A549 (cell line): ENCODE measurements around the gene ZNF521. TPM values are rescaled to one million over a fixed set of nuclear protein-coding genes. Genes with fewer than 3 reads are reported as not detected.

Source experiments
- ATAC-seq, 2 experiments: fragments of 200-7000 bp in 1 of 2; fragments of >200 bp in 1 of 2; cut with Nextera tagmentation in 1 of 2; cut with Tn5 transposase in 1 of 2; 3 replicates each; pipeline versions ENCODE4 v1.8.0 to v1.9.1; 2018 to 2020; ENCODE audit warnings: mild to moderate bottlenecking in 1 of 2, moderate library complexity in 1 of 2
- CTCF ChIA-PET: fragments of 300-600 bp; sonication (Branson Sonifier 250); formaldehyde crosslinking; extraction: SDS; loops from one replicate; lab custom pipeline; 2021; ENCODE audit warnings: antibody characterized with exemption, inconsistent platforms; lab: Yijun Ruan, JAX
- POLR2A ChIA-PET: fragments of 350-600 bp; formaldehyde crosslinking; extraction: SDS; loops from one replicate; lab custom pipeline; 2021; ENCODE audit warnings: antibody characterized with exemption, inconsistent platforms; lab: Yijun Ruan, JAX
- DNase-seq, 2 experiments: peaks; one replicate each; pipeline versions ENCODE4 v3.0.0 to v3.0.0-alpha.2; 2011 to 2016; ENCODE audit warnings: low read depth in 1 of 2, low spot score in 1 of 2
- FAIRE-seq: peaks from 2 replicates; lab custom pipeline; 2011; peaks lifted over from hg19 to GRCh38; lab: Jason Lieb, UNC
- H3K27ac ChIP-seq, 2 experiments: fragments of >200 bp; sonication (Bioruptor Twin); formaldehyde crosslinking; 3 replicates each; pipeline ENCODE4 v1.5.1; 2016 to 2017
- H3K4me1 ChIP-seq: fragments of >200 bp; sonication (Bioruptor Twin); formaldehyde crosslinking; 3 replicates; pipeline ENCODE4 v1.6.1; 2016
- H3K4me2 ChIP-seq: fragments of >200 bp; sonication (Bioruptor Twin); formaldehyde crosslinking; 3 replicates; pipeline ENCODE4 v1.6.1; 2016
- H3K4me3 ChIP-seq: fragments of >200 bp; sonication (Bioruptor Twin); formaldehyde crosslinking; 3 replicates; pipeline ENCODE4 v1.5.1; 2016
- H3K9me3 ChIP-seq: fragments of >200 bp; sonication (Bioruptor Twin); formaldehyde crosslinking; 3 replicates; pipeline ENCODE4 v1.6.1; 2016
- ATOH8 ChIP-seq: fragments of 250-450 bp; sonication (Bioruptor Pico); IDR thresholded peaks from 2 replicates; pipeline ENCODE4 v1.5.0; 2020; ENCODE audit warnings: low read depth, mild to moderate bottlenecking, moderate library complexity
- CBX2 ChIP-seq: fragments of 200-600 bp; sonication (generic); IDR thresholded peaks from 2 replicates; pipeline ENCODE4 v1.6.1; 2016; ENCODE audit warnings: low read depth, mild to moderate bottlenecking, borderline replicate concordance
- CTCF ChIP-seq: fragments of >200 bp; sonication (Bioruptor Twin); formaldehyde crosslinking; IDR thresholded peaks from 3 replicates; pipeline ENCODE4 v1.5.1; 2016
- E2F6 ChIP-seq: IDR thresholded peaks from 2 replicates; pipeline ENCODE4 v1.6.1; 2012; ENCODE audit warnings: low read depth, borderline replicate concordance
- EHF ChIP-seq: fragments of 250-450 bp; sonication (Bioruptor Pico); IDR thresholded peaks from 2 replicates; pipeline ENCODE4 v1.5.0; 2020; ENCODE audit warnings: mild to moderate bottlenecking
- EHMT2 ChIP-seq: fragments of 200-600 bp; sonication (generic); IDR thresholded peaks from 2 replicates; pipeline ENCODE4 v1.6.1; 2016; ENCODE audit warnings: antibody characterized with exemption, low read depth, mild to moderate bottlenecking, moderate library complexity
- FOSL2 ChIP-seq, 2 experiments: fragments of 450-650 bp in 1 of 2; fragments of >200 bp in 1 of 2; sonication (Bioruptor Twin) in 1 of 2; formaldehyde crosslinking; IDR thresholded peaks; 2 replicates each; pipeline versions ENCODE4 v1.5.0 to v1.6.1; 2016 to 2020; ENCODE audit warnings: mild to moderate bottlenecking in 1 of 2, moderate library complexity in 1 of 2
- HDAC2 ChIP-seq: fragments of 200-600 bp; sonication (generic); IDR thresholded peaks from 2 replicates; pipeline ENCODE4 v1.6.1; 2016
- HOXB13 ChIP-seq: fragments of 250-450 bp; sonication (Bioruptor Pico); IDR thresholded peaks from 2 replicates; pipeline ENCODE4 v1.5.0; 2020; ENCODE audit warnings: low read depth, mild to moderate bottlenecking, moderate library complexity
- HOXB5 ChIP-seq: fragments of 250-450 bp; sonication (Bioruptor Pico); IDR thresholded peaks from 2 replicates; pipeline ENCODE4 v1.5.0; 2020; ENCODE audit warnings: mild to moderate bottlenecking, moderate library complexity
- JUN ChIP-seq, 2 experiments: fragments of >200 bp; sonication (Bioruptor Twin); formaldehyde crosslinking; IDR thresholded peaks; 2 replicates in 1 of 2; 3 replicates in 1 of 2; pipeline ENCODE4 v1.6.1; 2016 to 2017
- JUNB ChIP-seq: fragments of >200 bp; sonication (Bioruptor Twin); formaldehyde crosslinking; IDR thresholded peaks from 2 replicates; pipeline ENCODE4 v1.6.1; 2016
- KDM5A ChIP-seq: fragments of 200-600 bp; sonication (generic); IDR thresholded peaks from 2 replicates; pipeline ENCODE4 v1.6.1; 2016; ENCODE audit warnings: antibody characterized with exemption, mild to moderate bottlenecking
- MAX ChIP-seq: IDR thresholded peaks from 2 replicates; pipeline ENCODE4 v1.6.1; 2012
- MYC ChIP-seq: IDR thresholded peaks from 2 replicates; pipeline ENCODE4 v1.6.1; 2012; ENCODE audit warnings: mild to moderate bottlenecking, inconsistent platforms, low read length, improper control_type of control experiment, borderline replicate concordance
- NFE2L2 ChIP-seq: fragments of 150-350 bp; conservative IDR thresholded peaks from 2 replicates; pipeline ENCODE4 v1.6.1; 2014; ENCODE audit warnings: low read length
- NPAS2 ChIP-seq: fragments of 250-450 bp; sonication (Bioruptor Pico); IDR thresholded peaks from 2 replicates; pipeline ENCODE4 v1.8.0; 2022; ENCODE audit warnings: mild to moderate bottlenecking, moderate library complexity, borderline replicate concordance
- NR3C1 ChIP-seq: fragments of >200 bp; sonication (Bioruptor Twin); formaldehyde crosslinking; IDR thresholded peaks from 3 replicates; pipeline ENCODE4 v1.6.1; 2017
- PHF8 ChIP-seq: fragments of 200-600 bp; sonication (generic); IDR thresholded peaks from 2 replicates; pipeline ENCODE4 v1.6.1; 2016; ENCODE audit warnings: low read depth, mild to moderate bottlenecking, antibody characterized with exemption, moderate library complexity, borderline replicate concordance
- POLR2AphosphoS2 ChIP-seq: conservative IDR thresholded peaks from 2 replicates; pipeline ENCODE4 v1.6.1; 2012; ENCODE audit warnings: low read length, improper control_type of control experiment, inconsistent platforms
- RARB ChIP-seq: fragments of 250-450 bp; sonication (Bioruptor Pico); IDR thresholded peaks from 2 replicates; pipeline ENCODE4 v1.8.0; 2021; ENCODE audit warnings: mild to moderate bottlenecking, moderate library complexity
- REST ChIP-seq: fragments of 200-600 bp; sonication (generic); IDR thresholded peaks from 2 replicates; pipeline ENCODE4 v1.6.1; 2016; ENCODE audit warnings: antibody characterized with exemption, mild to moderate bottlenecking, moderate library complexity
- RNF2 ChIP-seq: fragments of 200-600 bp; sonication (generic); IDR thresholded peaks from 2 replicates; pipeline ENCODE4 v1.6.1; 2016; ENCODE audit warnings: low read depth, mild to moderate bottlenecking, antibody characterized with exemption, moderate library complexity, borderline replicate concordance
- SMC3 ChIP-seq: fragments of >200 bp; sonication (Bioruptor Twin); formaldehyde crosslinking; IDR thresholded peaks from 3 replicates; pipeline ENCODE4 v1.6.1; 2018; ENCODE audit warnings: inconsistent platforms
- SREBF2 ChIP-seq: fragments of 450-650 bp; IDR thresholded peaks from 2 replicates; pipeline ENCODE4 v1.6.1; 2014; ENCODE audit warnings: mild to moderate bottlenecking, moderate library complexity
- TP53 ChIP-seq: fragments of 250-450 bp; sonication (Bioruptor Pico); IDR thresholded peaks from 2 replicates; pipeline ENCODE4 v1.5.0; 2021; ENCODE audit warnings: mild to moderate bottlenecking, moderate library complexity
- WGBS: methylation state at CpG from one replicate; pipeline ENCODE4 v1.1.6; 2017; ENCODE audit errors: missing lambda C conversion rate; 5-methylcytosine and 5-hydroxymethylcytosine counted together
- polyA plus RNA-seq, 4 experiments: library from polyadenylated mRNA; depleted of rRNA in 3 of 4; stranded (reverse); fragments of >200 nt; fragmentation: RNase III in 1 of 4; extraction: RNeasy Plus Mini Kit Qiagen cat#74134 plus additional on column Dnase treatment in 1 of 4; gene quantifications; 2 replicates in 3 of 4; 3 replicates in 1 of 4; pipeline ENCODE4 v1.2.3, GENCODE V29; 2011 to 2017

ZNF521 gene
- polyA plus RNA-seq, 2 of the 4 experiments (the other 2 are of a cell fraction), result not detected

- no peaks in the 10 kb centered on the region for H3K4me1 ChIP-seq
- no peak overlapping the region for H3K27ac ChIP-seq
- no peaks in the 10 kb centered on the region for H3K9me3 ChIP-seq
- FAIRE-seq, result no peak
- ATAC-seq, result no peak
- DNase-seq, result no peak
- H3K4me3 ChIP-seq, result no peak overlapping the region
- TF ChIP-seq JUN (IDR thresholded peaks at IDR 0.05) (no peak), EHF (CRISPR knock-in tag) (no peak), CTCF (no peak), MAX (no peak), REST (no peak), KDM5A (no peak), EHMT2 (no peak), SREBF2 (no peak), PHF8 (no peak), NFE2L2 (no peak), E2F6 (no peak), CBX2 (no peak), TP53 (CRISPR knock-in tag) (no peak), NPAS2 (CRISPR knock-in tag) (no peak), MYC (no peak), NR3C1 (no peak), SMC3 (no peak), HOXB13 (CRISPR knock-in tag) (no peak), RARB (CRISPR knock-in tag) (no peak), POLR2AphosphoS2 (no peak)
- no peak overlapping the region for H3K4me2 ChIP-seq
- WGBS, result 2% methylated on average over 3 of the region's 3 CpGs
- POLR2A ChIA-PET, result no interaction called here
- CTCF ChIA-PET, result no interaction called here
Observed at GRCh38 chr18:25340762-25341161, 11.2 kb downstream of the ZNF521 start.

GRCh38 chr18:25335676-25336075 is 16.3 kb downstream of the ZNF521 start:
- no peaks in the 10 kb centered on the region for H3K4me1 ChIP-seq
- no peak overlapping the region for H3K4me3 ChIP-seq
- CTCF ChIA-PET, result no interaction called here
- POLR2A ChIA-PET, result no interaction called here
- H3K4me2 ChIP-seq, result no peak overlapping the region
- no peak overlapping the region for H3K27ac ChIP-seq
- no peak for DNase-seq
- 44% methylated on average over 6 of the region's 6 CpGs for WGBS
- FAIRE-seq, result no peak
- ATAC-seq, result no peak
- H3K9me3 ChIP-seq, result no peaks in the 10 kb centered on the region
- TF ChIP-seq MYC, result no peak
- TF ChIP-seq RNF2, result no peak
- TF ChIP-seq FOSL2 (IDR thresholded peaks at IDR 0.05), result no peak
- no peak for TF ChIP-seq FOSL2 (CRISPR knock-in tag; IDR thresholded peaks at IDR 0.05)
- no peak for TF ChIP-seq HDAC2
- TF ChIP-seq REST, result no peak
- no peak for TF ChIP-seq ATOH8
- TF ChIP-seq JUNB, result no peak
- TF ChIP-seq SMC3, result no peak
- no peak for TF ChIP-seq NFE2L2
- TF ChIP-seq HOXB5 (CRISPR knock-in tag), result no peak
- TF ChIP-seq E2F6, result no peak
